ENCODE results near the gene GLI1.
"Not testable (repeated sequence)": the region's sequence is repeated elsewhere in the genome, so short reads cannot be mapped to it uniquely, and the experiment has no call there.

GLI1 gene

GRCh38 chr12:57441393-57441792 is 18.2 kb upstream of the GLI1 start:
- not testable (repeated sequence) for DNase-seq (ENCODE audit: low read depth in 2 of 2)

DNA sequence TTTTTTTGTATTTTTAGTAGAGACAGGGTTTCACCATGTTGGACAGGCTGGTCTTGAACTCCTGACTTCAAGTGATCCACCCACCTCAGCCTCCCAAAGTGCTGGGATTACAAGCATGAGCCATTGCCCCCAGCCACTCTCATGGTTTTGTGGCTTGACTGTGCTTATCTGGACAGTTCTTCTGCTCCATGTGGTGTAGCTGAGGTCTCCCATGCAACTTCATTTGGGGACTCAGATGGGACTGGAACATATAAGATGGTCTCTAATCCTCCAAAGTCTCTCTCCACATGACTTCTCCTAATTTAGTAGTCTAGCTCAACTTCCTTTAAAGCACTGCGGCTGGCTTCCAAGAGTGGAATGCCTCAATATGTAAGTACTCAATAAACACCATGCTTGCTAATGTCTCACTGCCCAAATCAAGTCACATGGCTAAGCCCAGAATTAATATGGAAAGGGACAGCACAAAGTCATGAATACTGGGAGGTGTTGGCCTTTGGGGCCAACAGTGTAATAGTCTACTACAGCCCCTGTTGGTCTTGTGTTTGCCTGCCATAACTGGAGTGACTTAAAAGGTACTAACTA is 17.6 kb upstream of the GLI1 start:
- no peak for DNase-seq (ENCODE audit: low read depth in 2 of 2)

- DNase-seq (ENCODE audit: low read depth in 2 of 2), result not testable (repeated sequence)
Measured at GRCh38 chr12:57444337-57444736, 15.2 kb upstream of the GLI1 start.

GRCh38 chr12:57444744-57445143 is 14.8 kb upstream of the GLI1 start:
- DNase-seq (ENCODE audit: low read depth in 2 of 2), result no peak

DNA sequence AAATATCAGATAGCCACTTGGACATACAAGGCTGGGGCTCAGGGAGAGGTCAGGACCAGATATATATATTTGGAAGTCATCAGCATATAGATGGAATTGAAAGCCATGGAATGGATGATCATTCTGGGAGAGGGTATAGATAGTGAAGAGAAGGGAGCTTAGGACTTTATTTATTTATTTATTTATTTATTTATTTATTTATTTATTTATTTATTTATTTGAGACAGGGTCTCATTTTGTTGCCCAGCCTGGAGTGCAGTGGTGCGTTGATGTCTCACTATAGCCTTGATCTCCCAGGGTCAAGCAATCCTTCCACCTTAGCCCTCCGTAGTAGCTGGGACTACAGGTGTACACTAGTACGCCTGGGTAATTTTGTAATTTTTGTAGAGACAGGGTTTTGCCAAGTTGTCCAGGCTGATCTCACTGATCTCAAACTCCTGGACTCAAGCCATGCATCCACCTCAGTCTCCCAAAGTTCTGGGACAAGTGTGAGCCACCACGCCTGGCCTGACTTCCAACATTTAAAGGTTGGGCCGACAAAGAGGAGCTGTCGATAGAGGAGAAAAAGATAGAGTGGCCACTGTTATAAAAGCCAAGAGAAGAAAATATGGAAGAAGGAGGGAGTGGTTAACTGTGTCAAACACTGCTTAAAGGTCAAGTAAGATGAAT is 13.2 kb upstream of the GLI1 start:
- DNase-seq (ENCODE audit: low read depth in 2 of 2), result no peak

- DNase-seq (ENCODE audit: low read depth in 2 of 2), result no peak
Measured at GRCh38 chr12:57448669-57449068, 10.9 kb upstream of the GLI1 start.

GRCh38 chr12:57449375-57449774 is 10.2 kb upstream of the GLI1 start:
- no peak for DNase-seq (ENCODE audit: low read depth in 2 of 2)

DNA sequence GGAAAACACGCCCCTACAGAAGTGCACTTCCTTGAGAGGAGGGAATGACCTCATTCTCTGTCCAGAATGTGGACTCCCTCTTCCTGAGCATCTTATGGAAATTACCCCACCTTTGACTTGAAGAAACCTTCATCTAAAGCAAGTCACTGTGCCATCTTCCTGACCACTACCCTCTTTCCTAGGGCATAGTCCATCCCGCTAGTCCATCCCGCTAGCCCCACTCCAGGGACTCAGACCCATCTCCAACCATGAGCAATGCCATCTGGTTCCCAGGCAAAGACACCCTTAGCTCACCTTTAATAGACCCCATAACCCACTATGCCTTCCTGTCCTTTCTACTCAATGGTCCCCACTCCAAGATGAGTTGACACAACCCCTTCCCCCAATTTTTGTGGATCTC is 9.5 kb upstream of the GLI1 start:
- no peak for DNase-seq (ENCODE audit: low read depth in 2 of 2)

DNA sequence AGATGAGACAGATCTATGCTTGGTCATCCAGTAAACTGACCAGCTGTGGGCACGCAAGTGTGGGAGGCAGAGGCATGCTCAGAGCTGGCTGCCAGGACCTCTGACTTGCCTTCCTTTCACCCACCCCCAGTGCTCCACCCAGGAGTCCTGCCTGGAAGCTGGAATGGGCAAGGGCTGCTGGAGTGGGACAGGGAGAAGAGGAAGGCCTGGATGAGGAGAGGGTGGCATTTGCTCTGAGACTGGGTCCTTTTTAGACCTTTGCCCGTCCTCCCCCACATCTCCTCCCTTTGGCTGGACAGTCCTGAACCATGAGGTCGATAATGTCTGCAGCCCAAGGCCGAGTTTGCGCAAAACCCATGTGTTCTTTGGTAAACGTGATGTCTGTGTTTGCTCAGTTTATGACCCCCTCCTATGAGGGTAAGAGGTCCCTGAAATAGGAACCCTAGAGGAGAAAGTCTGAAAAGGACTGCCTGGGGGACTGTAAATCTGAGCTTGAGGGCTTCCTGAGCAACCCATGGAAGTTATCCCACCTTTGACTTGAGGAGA is 8.3 kb upstream of the GLI1 start:
- DNase-seq (ENCODE audit: low read depth in 2 of 2), result no peak

DNA sequence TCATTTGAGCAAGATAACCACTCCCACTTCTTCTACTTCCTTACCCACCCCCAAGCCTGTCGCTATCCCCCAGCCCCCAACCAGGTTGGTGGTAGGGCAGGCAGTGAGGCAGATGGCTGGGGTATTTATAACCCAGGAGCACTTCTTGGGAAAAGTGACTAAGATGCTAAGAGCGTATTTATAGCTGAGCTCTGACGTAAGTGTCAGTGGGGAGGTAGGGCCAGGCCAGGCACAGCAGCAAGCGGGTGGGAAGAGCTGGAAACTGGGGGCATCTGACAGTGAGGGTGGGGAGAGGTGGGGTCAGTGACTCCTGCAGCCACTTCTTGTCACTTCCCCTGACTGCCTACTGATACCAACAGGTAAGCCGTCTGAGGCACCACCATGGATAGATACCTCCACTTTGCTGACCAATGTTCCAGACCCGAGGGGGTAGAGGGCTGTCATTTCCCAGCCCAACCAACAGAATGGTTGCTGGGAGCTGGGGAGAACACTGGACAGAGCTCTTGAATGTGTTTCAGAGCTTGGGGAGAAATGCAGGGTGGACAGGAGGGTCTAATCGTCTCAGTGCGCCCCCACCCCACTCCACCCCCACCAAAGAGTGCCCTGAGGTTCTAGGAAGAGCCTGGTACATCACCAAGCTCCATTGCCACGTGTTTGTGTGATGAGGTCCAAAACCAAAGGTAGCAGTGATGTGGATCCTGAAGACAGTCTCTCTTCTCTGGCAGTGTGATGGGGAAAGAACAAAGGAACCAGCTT is 7.2 kb upstream of the GLI1 start:
- no peak for DNase-seq (ENCODE audit: low read depth in 2 of 2)

DNA sequence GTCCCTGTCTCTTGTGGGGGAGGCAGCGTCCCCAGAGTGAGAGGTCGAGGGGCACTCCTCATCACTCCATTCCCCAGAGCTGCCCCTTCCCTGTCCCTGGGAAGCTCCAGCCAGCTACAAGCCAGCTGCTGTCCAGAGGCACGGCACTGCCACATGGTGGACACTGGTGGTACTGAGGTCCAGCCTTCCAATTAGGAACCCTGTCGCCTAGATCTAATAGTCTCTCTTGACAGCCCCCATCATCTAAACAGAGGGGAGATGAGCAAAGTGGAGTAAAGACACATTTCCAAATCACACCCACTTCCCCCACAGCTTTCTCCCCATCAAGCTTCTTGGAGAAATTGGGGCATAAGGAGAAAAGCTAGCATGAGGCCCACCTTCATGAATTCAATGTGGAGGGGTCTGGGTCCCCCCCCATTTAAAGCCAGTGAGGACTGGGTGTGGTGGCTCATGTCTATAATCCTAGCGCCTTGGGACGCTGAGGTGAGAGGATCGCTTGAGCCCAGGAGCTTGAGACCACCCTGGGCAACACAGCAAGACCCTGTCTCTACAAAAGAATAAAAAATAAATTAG is 6.6 kb upstream of the GLI1 start:
- peak in 1 of 2 donors; percentile 65 for DNase-seq (ENCODE audit: low read depth in 2 of 2)

GRCh38 chr12:57454213-57454565 is 5.4 kb upstream of the GLI1 start:
- DNase-seq (ENCODE audit: low read depth in 2 of 2), result no peak

GRCh38 chr12:57454566-57455373 is 4.8 kb upstream of the GLI1 start, which contains the start of gene INHBE:
TSS of gene INHBE (plus strand) at chr12:57455307. CDS start at chr12:57455537, 230 bp downstream.
- no peak for DNase-seq (ENCODE audit: low read depth in 2 of 2)

GRCh38 chr12:57455374-57456144 is 4.0 kb upstream of the GLI1 start:
- no peak for DNase-seq (ENCODE audit: low read depth in 2 of 2)

DNA sequence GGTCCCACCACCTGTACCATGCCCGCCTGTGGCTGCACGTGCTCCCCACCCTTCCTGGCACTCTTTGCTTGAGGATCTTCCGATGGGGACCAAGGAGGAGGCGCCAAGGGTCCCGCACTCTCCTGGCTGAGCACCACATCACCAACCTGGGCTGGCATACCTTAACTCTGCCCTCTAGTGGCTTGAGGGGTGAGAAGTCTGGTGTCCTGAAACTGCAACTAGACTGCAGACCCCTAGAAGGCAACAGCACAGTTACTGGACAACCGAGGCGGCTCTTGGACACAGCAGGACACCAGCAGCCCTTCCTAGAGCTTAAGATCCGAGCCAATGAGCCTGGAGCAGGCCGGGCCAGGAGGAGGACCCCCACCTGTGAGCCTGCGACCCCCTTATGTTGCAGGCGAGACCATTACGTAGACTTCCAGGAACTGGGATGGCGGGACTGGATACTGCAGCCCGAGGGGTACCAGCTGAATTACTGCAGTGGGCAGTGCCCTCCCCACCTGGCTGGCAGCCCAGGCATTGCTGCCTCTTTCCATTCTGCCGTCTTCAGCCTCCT is 3.4 kb upstream of the GLI1 start:
- no peak for DNase-seq (ENCODE audit: low read depth in 2 of 2)

DNA sequence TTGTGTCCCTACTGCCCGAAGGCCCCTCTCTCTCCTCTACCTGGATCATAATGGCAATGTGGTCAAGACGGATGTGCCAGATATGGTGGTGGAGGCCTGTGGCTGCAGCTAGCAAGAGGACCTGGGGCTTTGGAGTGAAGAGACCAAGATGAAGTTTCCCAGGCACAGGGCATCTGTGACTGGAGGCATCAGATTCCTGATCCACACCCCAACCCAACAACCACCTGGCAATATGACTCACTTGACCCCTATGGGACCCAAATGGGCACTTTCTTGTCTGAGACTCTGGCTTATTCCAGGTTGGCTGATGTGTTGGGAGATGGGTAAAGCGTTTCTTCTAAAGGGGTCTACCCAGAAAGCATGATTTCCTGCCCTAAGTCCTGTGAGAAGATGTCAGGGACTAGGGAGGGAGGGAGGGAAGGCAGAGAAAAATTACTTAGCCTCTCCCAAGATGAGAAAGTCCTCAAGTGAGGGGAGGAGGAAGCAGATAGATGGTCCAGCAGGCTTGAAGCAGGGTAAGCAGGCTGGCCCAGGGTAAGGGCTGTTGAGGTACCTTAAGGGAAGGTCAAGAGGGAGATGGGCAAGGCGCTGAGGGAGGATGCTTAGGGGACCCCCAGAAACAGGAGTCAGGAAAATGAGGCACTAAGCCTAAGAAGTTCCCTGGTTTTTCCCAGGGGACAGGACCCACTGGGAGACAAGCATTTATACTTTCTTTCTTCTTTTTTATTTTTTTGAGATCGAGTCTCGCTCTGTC is 2.7 kb upstream of the GLI1 start:
- DNase-seq (ENCODE audit: low read depth in 2 of 2), result no peak

DNA sequence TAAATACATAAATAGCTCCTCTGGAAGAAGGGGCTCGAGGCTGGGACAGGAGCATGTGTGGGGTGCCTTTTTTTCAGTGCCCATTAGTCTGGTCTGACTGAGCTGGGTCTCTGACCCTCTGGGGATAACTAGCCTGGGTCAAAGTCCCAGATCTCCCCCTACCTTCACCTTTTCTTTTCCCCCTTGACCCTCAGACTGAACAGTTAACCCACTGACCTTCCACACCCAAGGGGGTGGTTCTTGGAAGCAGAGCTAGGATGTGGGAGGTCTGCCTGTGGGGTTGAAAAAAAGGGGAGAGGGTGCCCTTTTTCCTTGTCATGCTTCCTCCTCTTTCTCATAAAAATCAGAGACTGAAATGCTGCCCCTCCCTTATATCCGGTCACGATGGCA is 925 bp upstream of the GLI1 start:
- DNase-seq (ENCODE audit: low read depth in 2 of 2), result no peak

GRCh38 chr12:57459055-57459749 is 383 bp upstream of the GLI1 start:
- peak; percentile 91 to 94 for DNase-seq (ENCODE audit: low read depth in 2 of 2)

- DNase-seq (ENCODE audit: low read depth in 2 of 2), result no peak
Measured at GRCh38 chr12:57460468-57460784, 841 bp downstream of the GLI1 start.

Measured in stimulated activated CD4-positive, alpha-beta T cell treated with anti-CD3 and anti-CD28 coated beads, Interleukin-15, amount 100 ng/mL, for 48 hours (primary cell).